Tibial artery (tissue), 4 donors: ENCODE data around the gene ANP32A.

ENCODE experiments used
- DNase-seq, 2 donors: peaks; one replicate each; pipeline ENCODE4 v3.0.0-alpha.2; 2019
- H3K27ac ChIP-seq, 2 donors: fragments of 200-600 bp; sonication (generic) in 1 of 2; 1 replicate in 1 of 2; 2 replicates in 1 of 2; pipeline ENCODE4 v1.5.1; 2018 to 2019; ENCODE audit warnings: mild to moderate bottlenecking in 1 of 2
- H3K27me3 ChIP-seq, 2 donors: fragments of 200-600 bp; sonication (generic) in 1 of 2; one replicate each; pipeline versions ENCODE4 v1.5.1 to v1.6.0; 2016 to 2019
- H3K36me3 ChIP-seq, 3 donors: fragments of 200-600 bp; sonication (generic) in 2 of 3; one replicate each; pipeline ENCODE4 v1.5.1; 2016 to 2019; ENCODE audit warnings: mild to moderate bottlenecking in 2 of 3
- H3K4me1 ChIP-seq, 4 donors: fragments of 200-600 bp; sonication (generic) in 2 of 4; 1 replicate in 3 of 4; 2 replicates in 1 of 4; pipeline ENCODE4 v1.5.1; 2016 to 2019
- H3K4me3 ChIP-seq, 2 donors: fragments of 200-600 bp; sonication (generic) in 1 of 2; 1 replicate in 1 of 2; 2 replicates in 1 of 2; pipeline ENCODE4 v1.5.1; 2018 to 2019; ENCODE audit warnings: mild to moderate bottlenecking in 2 of 2
- H3K9me3 ChIP-seq, 3 donors: fragments of 200-600 bp; sonication (generic) in 1 of 3; one replicate each; pipeline ENCODE4 v1.5.1; 2016 to 2019
- CTCF ChIP-seq, 2 experiments: fragments of 200-600 bp in 1 of 2; fragments of 450-650 bp in 1 of 2; IDR thresholded peaks; one replicate each; pipeline ENCODE4 v1.5.1; 2017 to 2019; ENCODE audit warnings: antibody characterized with exemption in 2 of 2, mild to moderate bottlenecking in 1 of 2, moderate library complexity in 1 of 2
- intact Hi-C: fragments of 100-400 bp; cut with DNase I; formaldehyde crosslinking; loops from one replicate; pipeline ENCODE4 v1.15.0; 2023; ENCODE audit warnings: low total_unique reads

ANP32A gene

GRCh38 chr15:68781766-68782588 is 38.7 kb downstream of the ANP32A start:
- Histone ChIP-seq H3K9me3 (no peaks in the 10 kb centered on the region), H3K27me3 (no peaks in the 10 kb centered on the region), H3K4me1 (peaks cover 0 to 3% (median 1%) of the 10 kb centered on the region in 4 donors), H3K4me3 (no peak overlapping the region), H3K36me3 (peaks cover 19 to 82% (median 61%) of the 10 kb centered on the region in 3 donors), H3K27ac (no peak overlapping the region)
- intact Hi-C loops, result loop anchor here (10.0 kb wide), 1 partner anchor 93 kb away; no protein-coding TSS in a partner anchor
- TF ChIP-seq CTCF (IDR thresholded peaks at IDR 0.05), result no peak
- peak; percentile 67 to 75 for DNase-seq

GRCh38 chr15:68781217-68781616 is 39.5 kb downstream of the ANP32A start:
- Histone ChIP-seq H3K4me1 (peaks cover 0 to 11% (median 9%) of the 10 kb centered on the region in 4 donors), H3K27me3 (no peaks in the 10 kb centered on the region), H3K9me3 (no peaks in the 10 kb centered on the region), H3K27ac (no peak overlapping the region), H3K36me3 (peaks cover 19 to 74% (median 59%) of the 10 kb centered on the region in 3 donors), H3K4me3 (no peak overlapping the region)
- intact Hi-C loops, result loop anchor here (10.0 kb wide), 1 partner anchor 94 kb away; no protein-coding TSS in a partner anchor
- peak in 1 of 2 donors; percentile 7 for DNase-seq
- TF ChIP-seq CTCF (IDR thresholded peaks at IDR 0.05), result no peak

- peaks cover 0 to 29% (median 21%) of the 10 kb centered on the region in 4 donors for H3K4me1 ChIP-seq
These were observed 41.8 kb downstream of the ANP32A start for GRCh38 chr15:68778876-68779275.

GRCh38 chr15:68776477-68777270 is 44.0 kb downstream of the ANP32A start:
- Histone ChIP-seq H3K36me3 (peaks cover 14 to 29% (median 25%) of the 10 kb centered on the region in 3 donors), H3K27me3 (no peaks in the 10 kb centered on the region), H3K4me3 (no peak overlapping the region), H3K4me1 (peaks cover 0 to 29% (median 21%) of the 10 kb centered on the region in 4 donors), H3K27ac (peak overlapping the region; percentile 71 to 79), H3K9me3 (no peaks in the 10 kb centered on the region)
- intact Hi-C loops, result loop anchor here (5.0 kb wide), 1 partner anchor 41 kb away; no protein-coding TSS in a partner anchor
- TF ChIP-seq CTCF (IDR thresholded peaks at IDR 0.05), result no peak
- peak in 1 of 2 donors; percentile 52 for DNase-seq

More at GRCh38 chr15:68778876-68779275, 41.8 kb downstream of the ANP32A start:
- Histone ChIP-seq H3K36me3 (peaks cover 19 to 52% (median 43%) of the 10 kb centered on the region in 3 donors), H3K27me3 (no peaks in the 10 kb centered on the region), H3K27ac (no peak overlapping the region), H3K9me3 (no peaks in the 10 kb centered on the region), H3K4me3 (no peak overlapping the region)
- intact Hi-C loops, result loop anchor here (5.0 kb wide), 1 partner anchor 38 kb away; no protein-coding TSS in a partner anchor
- TF ChIP-seq CTCF (IDR thresholded peaks at IDR 0.05), result no peak
- DNase-seq, result no peak

- no peaks in the 10 kb centered on the region for H3K9me3 ChIP-seq
- no peak overlapping the region for H3K4me3 ChIP-seq
- H3K27me3 ChIP-seq, result no peaks in the 10 kb centered on the region
- intact Hi-C loops, result loop anchor here (5.0 kb wide), 1 partner anchor 41 kb away; no protein-coding TSS in a partner anchor
- TF ChIP-seq CTCF (IDR thresholded peaks at IDR 0.05), result no peak
- peaks cover 14 to 24% (median 21%) of the 10 kb centered on the region in 3 donors for H3K36me3 ChIP-seq
- H3K4me1 ChIP-seq, result peaks cover 0 to 29% (median 21%) of the 10 kb centered on the region in 4 donors
- peak; percentile 94 to 95 for DNase-seq
- H3K27ac ChIP-seq, result peak overlapping the region; percentile 71 to 79
These were observed 44.8 kb downstream of the ANP32A start for GRCh38 chr15:68775671-68776476.
